HG03159 (cell line): ENCODE data around the gene AFF4.
A peak's percentile ranks its signal among the peaks of the same experiment; 100 is the strongest.
"Not testable (repeated sequence)": the region's sequence is repeated elsewhere in the genome, so short reads cannot be mapped to it uniquely, and the experiment has no call there.

Experiments
- ATAC-seq: cut with Tn5 transposase; IDR thresholded peaks from one replicate; pipeline ENCODE4 v1.9.1; 2021; ENCODE audit warnings: mild to moderate bottlenecking, moderate library complexity; ENCODE audit not compliant: unreplicated experiment

The AFF4 gene

GRCh38 chr5:132854992-132855391 lies 108.4 kb downstream of the AFF4 start:
- ATAC-seq: not testable (repeated sequence)

DNA sequence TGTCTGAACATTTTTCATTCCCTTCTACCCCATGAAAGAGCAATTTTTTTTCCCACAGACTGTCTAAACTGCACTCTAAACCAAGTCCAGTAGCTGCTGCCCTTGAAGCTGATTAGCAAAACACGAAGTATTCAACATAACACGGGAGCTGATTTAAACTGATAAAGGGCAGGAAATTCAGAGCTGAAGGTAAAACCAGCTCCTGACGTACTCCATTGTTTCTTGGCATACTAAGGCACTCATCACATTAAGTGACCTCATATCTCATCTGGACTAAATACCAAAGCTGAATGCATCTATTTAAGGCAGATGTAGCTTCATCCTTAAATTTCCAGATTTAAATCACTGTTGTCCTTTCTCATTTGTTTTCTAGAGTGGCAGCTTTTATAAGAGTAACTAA lies 109.1 kb downstream of the AFF4 start:
- ATAC-seq: no peak

DNA sequence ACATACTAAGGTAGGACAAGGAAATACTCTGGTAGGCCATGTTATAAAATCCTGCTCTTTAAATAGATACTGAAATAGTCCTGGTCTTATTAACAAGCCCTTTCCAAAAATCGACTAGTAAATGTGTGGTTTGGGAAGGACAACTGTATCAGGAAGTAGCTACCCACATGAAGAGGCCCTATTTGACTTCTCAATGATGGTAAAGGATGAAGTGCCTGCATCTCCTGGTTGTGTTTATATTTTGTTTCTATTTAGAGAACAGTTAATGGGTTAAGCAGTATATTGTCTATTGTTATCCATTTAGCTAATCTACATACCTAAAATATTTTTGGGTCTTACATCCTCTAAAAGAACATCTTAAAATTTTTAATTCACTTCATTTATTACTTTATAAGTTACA lies 109.6 kb downstream of the AFF4 start:
- ATAC-seq: no peak

DNA sequence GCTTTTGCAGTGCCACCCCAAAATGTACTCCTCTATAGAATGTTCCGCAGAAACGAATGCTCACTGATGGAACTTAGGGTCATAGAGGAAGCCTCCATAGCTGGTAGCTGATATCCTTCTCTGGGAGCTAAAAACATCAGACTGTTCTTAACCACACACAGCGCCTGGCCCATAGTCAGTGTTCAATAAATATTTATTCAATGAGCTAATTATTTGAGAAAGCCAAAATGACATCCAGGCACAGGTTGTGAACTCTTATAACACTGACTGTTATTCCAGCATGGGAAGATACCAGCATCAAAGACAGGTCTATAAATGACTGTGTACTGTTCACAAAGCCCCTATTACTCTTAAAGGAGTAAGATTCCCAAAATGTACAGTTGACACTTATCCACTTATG lies 110.1 kb downstream of the AFF4 start:
- no peak for ATAC-seq

DNA sequence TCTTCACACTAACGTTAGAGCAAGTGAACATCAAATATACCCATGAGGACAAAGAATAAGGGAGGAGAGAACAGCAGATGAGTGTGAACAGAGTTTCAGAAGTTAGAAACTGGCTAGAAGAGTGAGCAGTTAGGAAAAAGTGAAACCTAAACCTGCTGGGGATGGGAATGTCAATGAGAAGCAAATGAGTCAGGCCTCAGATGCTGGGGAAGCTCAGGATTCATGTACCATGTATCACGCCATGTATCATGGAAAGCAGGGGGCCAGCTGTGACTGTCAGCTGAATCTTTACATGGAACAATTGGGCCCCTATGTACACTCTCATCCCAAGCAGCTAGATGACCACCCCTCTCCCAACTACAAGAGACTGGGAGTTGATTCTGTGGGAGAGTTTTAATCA lies 113.4 kb downstream of the AFF4 start:
- no peak for ATAC-seq

- ATAC-seq: no peak
These were observed 114.1 kb downstream of the AFF4 start for GRCh38 chr5:132849347-132849746.

DNA sequence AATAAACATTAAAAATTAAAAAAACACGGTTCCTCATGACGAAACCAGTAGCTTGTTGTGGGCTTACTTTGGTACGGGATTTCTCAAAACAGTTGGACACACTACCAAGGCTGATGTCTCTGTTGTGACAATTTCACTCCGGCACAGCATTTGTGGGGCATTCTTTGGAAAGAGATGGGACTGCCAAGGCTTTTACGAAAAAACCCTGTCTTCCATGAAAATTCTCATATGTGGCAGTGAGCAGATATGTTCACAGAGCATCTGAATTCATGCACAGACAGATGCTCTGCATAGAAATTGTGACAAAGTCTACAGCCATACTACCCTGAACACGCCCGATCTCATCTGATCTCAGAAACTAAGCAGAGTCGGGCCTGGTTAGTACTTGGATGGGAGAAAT lies 115.2 kb downstream of the AFF4 start:
- ATAC-seq: no peak

DNA sequence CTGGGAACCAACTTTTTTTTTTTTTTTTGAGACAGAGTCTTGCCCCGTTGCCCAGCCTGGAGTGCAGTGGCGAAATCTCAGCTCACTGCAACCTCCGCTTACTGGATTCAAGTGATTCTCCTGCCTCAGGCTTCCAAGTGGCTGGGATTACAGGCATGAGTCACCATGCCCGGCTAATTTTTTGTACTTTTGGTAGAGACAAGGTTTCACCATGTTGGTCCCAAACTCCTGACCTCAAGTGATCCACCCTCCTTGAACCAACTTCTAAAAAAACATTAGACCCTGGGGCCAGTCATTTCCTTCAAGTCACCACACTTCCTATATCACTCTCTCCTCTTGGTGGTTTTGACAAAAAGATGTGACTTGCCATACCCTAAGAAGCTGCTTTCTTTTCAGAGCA lies 122.1 kb downstream of the AFF4 start:
- ATAC-seq: no peak

DNA sequence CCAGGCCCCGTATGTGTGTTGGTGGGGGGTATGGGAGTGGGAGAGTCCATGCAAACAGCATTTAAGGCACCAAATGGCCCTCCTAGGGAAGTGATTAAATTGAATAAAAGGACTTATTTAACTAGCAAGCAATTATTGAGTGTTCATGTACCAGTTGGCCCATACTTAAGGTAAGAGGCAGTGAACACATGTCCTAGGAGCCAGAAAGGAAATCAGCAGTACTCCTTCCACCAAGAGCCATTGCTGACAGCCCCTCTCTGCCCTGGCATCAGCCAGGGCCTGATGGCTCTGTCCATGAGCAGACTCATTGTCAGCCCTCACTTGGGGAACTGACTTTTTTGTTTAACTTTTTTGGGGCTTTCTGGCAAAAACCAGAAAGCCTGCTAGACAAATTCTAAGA lies 122.5 kb downstream of the AFF4 start:
- no peak for ATAC-seq

DNA sequence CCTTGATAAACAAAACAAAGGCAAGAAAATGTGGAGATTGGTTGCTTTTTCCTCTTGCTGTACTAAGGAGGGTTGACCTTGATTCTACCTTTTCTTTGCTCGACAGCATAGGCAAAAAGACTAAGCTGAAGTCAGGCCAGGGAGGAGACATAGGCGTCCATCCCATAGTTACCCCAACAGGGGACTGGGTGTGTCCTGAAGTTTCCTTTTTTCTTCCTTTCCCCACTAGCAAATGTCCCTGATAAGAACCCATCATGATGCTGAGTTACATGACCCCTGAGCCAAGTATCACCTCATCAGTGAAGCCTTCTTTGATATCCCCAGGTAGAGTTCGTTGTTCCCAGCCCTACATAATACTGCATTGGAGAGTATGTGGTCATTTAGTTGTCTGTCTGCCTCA lies 123.1 kb downstream of the AFF4 start:
- no peak for ATAC-seq

GRCh38 chr5:132839426-132840301 lies 123.8 kb downstream of the AFF4 start:
- ATAC-seq: no peak

- ATAC-seq: no peak
These were observed 124.7 kb downstream of the AFF4 start for GRCh38 chr5:132838516-132839282.

DNA sequence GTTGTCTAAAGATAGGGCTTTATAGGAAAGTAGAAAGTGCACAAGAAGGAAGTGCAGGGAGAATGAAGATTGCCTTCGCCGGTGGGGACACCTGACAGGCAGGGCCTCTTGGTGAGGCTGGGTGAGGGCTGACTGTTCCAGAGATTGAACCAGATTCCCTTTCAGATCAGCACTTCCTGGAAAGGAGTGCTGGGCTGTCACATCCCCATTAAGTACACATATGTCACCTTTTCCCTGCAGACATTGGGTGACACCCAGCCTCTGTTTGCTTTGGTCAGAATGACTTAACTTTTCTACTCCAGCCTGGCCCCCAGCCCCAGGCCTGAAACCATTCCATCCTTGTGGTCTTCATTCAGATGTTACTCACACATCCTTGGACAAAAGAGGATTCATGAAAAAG lies 125.6 kb downstream of the AFF4 start:
- ATAC-seq: no peak

- no peak for ATAC-seq
These were observed 126.6 kb downstream of the AFF4 start for GRCh38 chr5:132836852-132837251.

GRCh38 chr5:132834057-132834456 lies 129.4 kb downstream of the AFF4 start:
- ATAC-seq: no peak

DNA sequence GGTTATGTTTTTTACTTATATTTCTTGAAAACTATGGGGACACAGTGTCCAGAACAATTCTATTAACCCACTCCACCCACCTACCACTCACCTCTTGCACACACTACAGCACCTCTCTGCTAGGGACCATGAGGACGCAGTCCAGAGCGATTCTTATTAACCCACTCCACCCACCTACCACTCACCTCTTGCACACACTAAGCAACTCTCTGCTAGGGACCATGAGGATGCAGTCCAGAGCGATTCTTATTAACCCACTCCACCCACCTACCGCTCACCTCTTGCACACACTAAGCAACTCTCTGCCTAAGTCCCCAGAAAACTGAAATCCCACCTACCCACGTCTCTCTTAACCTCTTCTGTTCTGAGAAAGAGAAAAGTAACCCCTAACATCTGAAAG lies 130.8 kb downstream of the AFF4 start:
- ATAC-seq: no peak

GRCh38 chr5:132831095-132831860 lies 132.2 kb downstream of the AFF4 start:
- ATAC-seq: no peak

DNA sequence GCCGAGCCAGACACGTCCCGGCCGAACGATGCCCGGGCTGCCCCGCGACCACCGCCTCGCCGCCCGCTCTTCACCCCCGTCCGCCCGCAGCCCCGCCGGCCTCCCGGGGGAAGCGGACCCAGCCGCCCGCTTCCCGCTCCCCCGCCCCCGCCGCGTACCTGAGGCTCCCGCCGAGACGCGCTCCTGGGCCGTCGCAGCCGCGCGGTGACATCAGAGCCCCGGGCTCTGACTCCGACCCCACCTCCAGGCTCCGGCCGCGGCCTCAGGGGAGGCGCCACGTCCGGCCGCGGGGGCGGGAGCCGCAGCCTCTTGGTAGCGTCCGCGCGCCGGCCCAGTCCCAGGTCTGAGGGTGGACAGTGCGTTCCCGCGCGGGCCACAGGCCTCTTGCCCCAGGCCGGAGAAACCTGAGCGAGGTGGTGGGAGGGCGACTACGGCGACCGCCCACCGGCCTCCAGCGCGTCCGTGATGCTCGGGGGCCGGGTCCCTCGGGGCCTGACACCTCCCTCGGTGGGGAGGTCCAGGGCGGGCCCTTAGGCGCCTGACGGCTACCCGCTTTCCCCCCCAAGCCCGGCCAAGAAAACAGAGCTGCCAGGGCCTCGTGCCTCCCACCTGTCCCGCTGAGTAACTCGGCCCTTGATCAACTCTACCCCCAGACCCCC lies 132.9 kb downstream of the AFF4 start, which contains the start of gene SHROOM1:
Gene SHROOM1, minus strand, starts transcription at position 212 of the 659 bp plus-strand sequence. CDS start 4,507 bp downstream, outside the sequence.
- ATAC-seq: peak; percentile 55

DNA sequence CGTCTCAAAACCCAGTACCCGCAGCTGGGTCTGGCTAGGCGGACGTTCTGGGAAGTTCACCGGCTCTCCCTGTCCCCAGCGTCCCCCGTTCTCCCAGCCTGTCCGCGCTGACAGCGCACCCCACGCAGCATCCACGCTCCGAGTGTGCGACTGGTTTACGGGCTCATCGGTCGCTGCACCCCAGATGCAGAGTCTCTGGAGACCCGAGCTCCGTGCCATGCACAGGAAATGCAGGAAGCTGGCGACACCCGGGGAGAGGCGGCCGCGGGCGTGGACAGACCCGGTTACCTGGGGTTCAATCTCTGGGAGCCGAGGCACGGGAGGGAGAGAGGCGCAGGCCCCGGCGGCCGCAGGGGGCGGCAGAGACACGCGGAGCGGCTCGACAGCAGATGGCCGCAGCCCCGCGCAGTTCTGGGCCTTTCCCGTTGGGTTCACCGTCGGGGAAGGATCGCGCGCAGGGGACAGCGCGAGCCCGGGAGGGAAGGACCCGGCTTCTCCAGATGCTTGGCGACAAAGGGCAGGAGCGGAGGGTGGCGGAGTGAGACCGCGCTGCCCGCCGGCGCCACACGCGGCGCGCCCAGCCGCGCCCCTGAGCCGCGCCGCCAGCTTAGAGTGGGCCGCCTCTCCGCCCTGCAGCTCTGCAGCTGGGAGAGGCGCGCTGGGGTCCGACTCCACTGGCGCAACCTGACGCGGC lies 133.5 kb downstream of the AFF4 start:
- peak; percentile 79 for ATAC-seq

DNA sequence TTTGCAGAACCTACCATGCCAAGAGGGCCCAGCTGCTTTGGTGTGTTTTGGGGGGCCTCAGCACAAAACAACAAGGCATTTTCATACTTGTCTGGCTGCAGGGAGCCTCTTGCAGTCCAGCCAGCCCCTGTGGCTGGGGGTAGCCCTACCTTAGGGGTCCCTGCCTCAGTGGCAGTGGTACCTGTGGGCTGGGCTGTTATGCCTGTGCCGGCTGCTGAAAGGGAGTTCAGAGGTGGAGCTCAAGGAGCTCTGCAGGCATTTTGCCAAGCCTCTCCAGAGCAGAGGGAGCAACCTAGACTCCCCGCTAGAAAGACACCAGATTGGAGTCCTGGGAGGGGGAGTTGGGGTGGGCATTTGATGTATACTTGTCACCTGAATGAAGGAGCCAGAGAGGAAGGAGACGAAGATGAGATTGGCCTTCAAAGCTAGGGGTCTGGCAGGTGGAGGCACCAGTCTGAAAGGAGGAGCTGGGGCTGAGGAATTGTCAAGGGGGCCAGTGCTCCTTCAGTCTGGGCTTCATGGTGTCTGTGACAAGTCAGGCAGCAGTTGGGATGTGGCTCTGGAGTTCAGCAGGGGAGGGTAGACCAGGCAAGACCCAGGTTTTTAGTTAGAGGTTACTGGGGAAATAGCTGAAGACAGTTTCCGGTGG lies 134.5 kb downstream of the AFF4 start:
- no peak for ATAC-seq
